Glomerular visceral epithelial cell (primary cell): ENCODE results near the gene PFDN4.
"Not testable (repeated sequence)": the region's sequence is repeated elsewhere in the genome, so short reads cannot be mapped to it uniquely, and the experiment has no call there.

Experiments used
- DNase-seq: peaks from one replicate; pipeline ENCODE4 v3.0.0-alpha.2; 2016; ENCODE audit errors: extremely low spot score

Gene PFDN4

GRCh38 chr20:54223751-54224150 lies 15.9 kb downstream of the PFDN4 start:
- no peak for DNase-seq

GRCh38 chr20:54224642-54225041 lies 16.8 kb downstream of the PFDN4 start:
- DNase-seq, result not testable (repeated sequence)

GRCh38 chr20:54227241-54227640 lies 19.4 kb downstream of the PFDN4 start:
- DNase-seq, result no peak

- DNase-seq, result no peak
Measured at GRCh38 chr20:54227751-54228150, 19.9 kb downstream of the PFDN4 start.

GRCh38 chr20:54228841-54229240 lies 21.0 kb downstream of the PFDN4 start:
- DNase-seq, result no peak

GRCh38 chr20:54229566-54230160 lies 21.8 kb downstream of the PFDN4 start:
- no peak for DNase-seq

GRCh38 chr20:54231036-54231435 lies 23.1 kb downstream of the PFDN4 start:
- no peak for DNase-seq

- no peak for DNase-seq
Measured at GRCh38 chr20:54234991-54235390, 27.1 kb downstream of the PFDN4 start.

GRCh38 chr20:54237116-54237943 lies 29.4 kb downstream of the PFDN4 start:
- DNase-seq, result no peak

GRCh38 chr20:54244113-54244512 lies 36.2 kb downstream of the PFDN4 start:
- DNase-seq, result no peak

- not testable (repeated sequence) for DNase-seq
Measured at GRCh38 chr20:54248705-54249104, 40.8 kb downstream of the PFDN4 start.

GRCh38 chr20:54250691-54251090 lies 42.8 kb downstream of the PFDN4 start:
- no peak for DNase-seq

- no peak for DNase-seq
Measured at GRCh38 chr20:54251096-54251495, 43.2 kb downstream of the PFDN4 start.

- DNase-seq, result no peak
Measured at GRCh38 chr20:54254596-54254995, 46.7 kb downstream of the PFDN4 start.

- no peak for DNase-seq
Measured at GRCh38 chr20:54255157-54255556, 47.3 kb downstream of the PFDN4 start.

GRCh38 chr20:54256202-54256601 lies 48.3 kb downstream of the PFDN4 start:
- DNase-seq, result no peak

- DNase-seq, result no peak
Measured at GRCh38 chr20:54257071-54257816, 49.4 kb downstream of the PFDN4 start.

GRCh38 chr20:54260116-54260515 lies 52.2 kb downstream of the PFDN4 start:
- DNase-seq, result no peak

GRCh38 chr20:54262671-54263070 lies 54.8 kb downstream of the PFDN4 start:
- DNase-seq, result no peak

- DNase-seq, result no peak
Measured at GRCh38 chr20:54263116-54263690, 55.3 kb downstream of the PFDN4 start.

- DNase-seq, result not testable (repeated sequence)
Measured at GRCh38 chr20:54265791-54266190, 57.9 kb downstream of the PFDN4 start.

- no peak for DNase-seq
Measured at GRCh38 chr20:54266844-54267243, 59.0 kb downstream of the PFDN4 start.
